HG03095 (cell line): ENCODE measurements around the gene DYNLT4.
"Not testable (repeated sequence)": the region's sequence is repeated elsewhere in the genome, so short reads cannot be mapped to it uniquely, and the experiment has no call there.

ENCODE experiments used
- ATAC-seq: cut with Tn5 transposase; IDR thresholded peaks from one replicate; pipeline ENCODE4 v1.9.1; 2021; ENCODE audit warnings: moderate library complexity; ENCODE audit not compliant: unreplicated experiment

DYNLT4 gene

GRCh38 chr1:44806704-44807363 lies at the start of gene DYNLT4:
DYNLT4 (minus strand) TSS chr1:44807351; CDS start chr1:44806668, 683 bp downstream.
- ATAC-seq = no peak

- no peak for ATAC-seq
Observed at GRCh38 chr1:44855742-44856141, 48.6 kb upstream of the DYNLT4 start.

GRCh38 chr1:44854970-44855369 lies 47.8 kb upstream of the DYNLT4 start:
- no peak for ATAC-seq

GRCh38 chr1:44853201-44853600 lies 46.0 kb upstream of the DYNLT4 start:
- ATAC-seq = no peak

- no peak for ATAC-seq
Observed at GRCh38 chr1:44851308-44851707, 44.2 kb upstream of the DYNLT4 start.

- ATAC-seq = no peak
Observed at GRCh38 chr1:44849575-44850132, 42.5 kb upstream of the DYNLT4 start.

- no peak for ATAC-seq
Observed at GRCh38 chr1:44848456-44849181, 41.5 kb upstream of the DYNLT4 start.

GRCh38 chr1:44847845-44848244 lies 40.7 kb upstream of the DYNLT4 start:
- ATAC-seq = no peak

GRCh38 chr1:44846985-44847384 lies 39.8 kb upstream of the DYNLT4 start:
- ATAC-seq = no peak

- no peak for ATAC-seq
Observed at GRCh38 chr1:44842862-44843655, 35.9 kb upstream of the DYNLT4 start, which contains the start of gene PTCH2. PTCH2 (minus strand) TSS chr1:44843253; CDS start chr1:44842932, 321 bp downstream.

- no peak for ATAC-seq
Observed at GRCh38 chr1:44842486-44842861, 35.3 kb upstream of the DYNLT4 start.

- ATAC-seq = no peak
Observed at GRCh38 chr1:44839576-44839975, 32.4 kb upstream of the DYNLT4 start.

GRCh38 chr1:44838294-44838693 lies 31.1 kb upstream of the DYNLT4 start:
- not testable (repeated sequence) for ATAC-seq

GRCh38 chr1:44835738-44836675 lies 28.9 kb upstream of the DYNLT4 start:
- no peak for ATAC-seq

GRCh38 chr1:44834328-44834727 lies 27.2 kb upstream of the DYNLT4 start:
- no peak for ATAC-seq

- ATAC-seq = no peak
Observed at GRCh38 chr1:44832056-44832705, 25.0 kb upstream of the DYNLT4 start.

GRCh38 chr1:44831516-44831915 lies 24.4 kb upstream of the DYNLT4 start:
- no peak for ATAC-seq

GRCh38 chr1:44830900-44831304 lies 23.8 kb upstream of the DYNLT4 start:
- ATAC-seq = no peak

- ATAC-seq = no peak
Observed at GRCh38 chr1:44829506-44830384, 22.6 kb upstream of the DYNLT4 start.
